HepG2 (cell line): Measurements from ENCODE around the gene ATP13A3. TPM values are rescaled to one million over a fixed set of nuclear protein-coding genes. Genes with fewer than 3 reads are reported as not detected.

Experiments
- ATAC-seq: fragments of 200-7000 bp; cut with Tn5 transposase; 3 replicates; pipeline ENCODE4 v1.9.1; 2020; ENCODE audit warnings: mild to moderate bottlenecking, moderate library complexity
- BruUV-seq: library from RNA; stranded (reverse); fragments of 400-500 nt; replicated peaks from 2 replicates; lab custom pipeline; 2021; lab: Mats Ljungman, UMichigan
- CTCF ChIA-PET: fragments of 300-600 bp; formaldehyde crosslinking; extraction: SDS; loops from one replicate; lab custom pipeline; 2021; ENCODE audit warnings: low total read pairs, inconsistent platforms, low intra/inter-chr PET ratio; lab: Yijun Ruan, JAX
- POLR2A ChIA-PET: fragments of 350-600 bp; sonication (Branson Sonifier 250); formaldehyde crosslinking; loops from one replicate; lab custom pipeline; 2020; ENCODE audit warnings: antibody characterized with exemption, inconsistent platforms; lab: Yijun Ruan, JAX
- DNase-seq: peaks from one replicate; pipeline ENCODE4 v3.0.0-alpha.2; 2015; ENCODE audit warnings: low spot score
- FAIRE-seq: peaks from 3 replicates; lab custom pipeline; 2011; peaks lifted over from hg19 to GRCh38; lab: Jason Lieb, UNC
- H2AFZ ChIP-seq: one replicate; pipeline ENCODE4 v1.6.1; 2011; ENCODE audit warnings: low read length, inconsistent platforms
- H3K27ac ChIP-seq: fragments of 300-600 bp; 3 replicates; pipeline ENCODE4 v1.8.0; 2011; ENCODE audit warnings: mixed run types, mild to moderate bottlenecking, mixed read lengths, low read length, inconsistent platforms; ENCODE audit not compliant: insufficient read depth; ENCODE audit errors: extremely low read length
- H3K27me3 ChIP-seq, 2 experiments: fragments of 200-600 bp in 1 of 2; 2 replicates in 1 of 2; 3 replicates in 1 of 2; pipeline versions ENCODE4 v1.6.0 to v1.8.0; 2011; ENCODE audit warnings: low read length in 2 of 2, mild to moderate bottlenecking in 2 of 2, moderate library complexity in 2 of 2, inconsistent platforms in 1 of 2; ENCODE audit not compliant: insufficient read depth in 2 of 2, control insufficient read depth in 1 of 2
- H3K36me3 ChIP-seq, 2 experiments: fragments of 200-600 bp in 1 of 2; replicated peaks in 1 of 2; 2 replicates in 1 of 2; 3 replicates in 1 of 2; pipeline versions ENCODE4 v1.5.1 to v1.8.0; 2011; ENCODE audit warnings: low read length in 2 of 2, inconsistent platforms in 1 of 2; ENCODE audit not compliant: insufficient read depth in 2 of 2, control insufficient read depth in 1 of 2
- H3K4me1 ChIP-seq: 2 replicates; pipeline ENCODE4 v1.5.1; 2012; ENCODE audit warnings: low read length, inconsistent platforms; ENCODE audit not compliant: insufficient read depth
- H3K4me2 ChIP-seq: 2 replicates; pipeline ENCODE4 v1.6.0; 2011; ENCODE audit warnings: low read depth, low read length, inconsistent platforms
- H3K4me3 ChIP-seq, 3 experiments: fragments of 200-600 bp in 1 of 3; sonication (generic), shearing (Covaris generic) in 1 of 3; replicated peaks in 1 of 3; 2 replicates each; pipeline ENCODE4 v1.5.1; 2011 to 2016; ENCODE audit warnings: low read length in 3 of 3, inconsistent platforms in 2 of 3, low read depth in 2 of 3, mild to moderate bottlenecking in 2 of 3, control low read depth in 1 of 3, mixed read lengths in 1 of 3; ENCODE audit not compliant: insufficient read depth in 1 of 3
- H3K79me2 ChIP-seq: one replicate; pipeline ENCODE4 v1.6.1; 2011; ENCODE audit warnings: low read length, inconsistent platforms; ENCODE audit not compliant: insufficient read depth
- H3K9ac ChIP-seq: 2 replicates; pipeline ENCODE4 v1.6.0; 2011; ENCODE audit warnings: mild to moderate bottlenecking, low read depth, low read length, inconsistent platforms; ENCODE audit not compliant: insufficient read depth
- H3K9me3 ChIP-seq: 2 replicates; pipeline ENCODE4 v1.5.1; 2012; ENCODE audit warnings: mild to moderate bottlenecking, low read length
- H4K20me1 ChIP-seq: 2 replicates; pipeline ENCODE4 v1.6.0; 2011; ENCODE audit warnings: inconsistent platforms, mild to moderate bottlenecking, low read length, moderate library complexity; ENCODE audit not compliant: insufficient read depth
- NR1H2 ChIP-seq: sonication (generic); formaldehyde crosslinking; IDR thresholded peaks from 2 replicates; pipeline ENCODE4 v1.8.1; 2022; ENCODE audit warnings: low read depth, missing genetic modification reagents, borderline replicate concordance
- PHF5A ChIP-seq: IDR thresholded peaks from one replicate; pipeline ENCODE4 v1.6.1; 2018; ENCODE audit warnings: low read depth, missing genetic modification reagents; ENCODE audit not compliant: unreplicated experiment
- SCMH1 ChIP-seq: sonication (generic); formaldehyde crosslinking; IDR thresholded peaks from 2 replicates; pipeline ENCODE4 v1.9.0; 2021; ENCODE audit warnings: missing genetic modification reagents, mild to moderate bottlenecking, borderline replicate concordance
- ZC3H13 ChIP-seq: sonication (generic); formaldehyde crosslinking; IDR thresholded peaks from 2 replicates; pipeline ENCODE4 v1.8.1; 2023; ENCODE audit warnings: mild to moderate bottlenecking, missing genetic modification reagents, moderate library complexity
- ZNF337 ChIP-seq: sonication (generic); formaldehyde crosslinking; IDR thresholded peaks from 2 replicates; pipeline ENCODE4 v1.5.1; 2020; ENCODE audit warnings: missing genetic modification reagents, low read depth, mild to moderate bottlenecking, borderline replicate concordance
- WGBS: methylation state at CpG from one replicate; pipeline ENCODE4 v1.1.6; 2017; ENCODE audit warnings: low lambda C conversion rate; 5-methylcytosine and 5-hydroxymethylcytosine counted together
- in situ Hi-C: cut with HindIII; loops from 2 replicates; pipeline ENCODE4 v1.10.0; 2017; ENCODE audit warnings: low pct_unique_long_range_greater_than_20kb; ENCODE audit not compliant: extremely low pct_ligation_motif_present
- intact Hi-C: fragments of 100-400 bp; cut with micrococcal nuclease; formaldehyde crosslinking; loops from one replicate; pipeline ENCODE4 v1.10.0; 2022; ENCODE audit not compliant: unreplicated experiment
- polyA plus RNA-seq, 8 experiments: library from polyadenylated mRNA; depleted of rRNA in 3 of 8; stranded (reverse) in 7 of 8; unstranded in 1 of 8; fragments of >200 nt; fragmentation: Illumina TruSeq in 4 of 8; extraction: Trizol in 4 of 8; gene quantifications; 2 replicates each; pipeline versions ENCODE4 v1.2.1 to v1.2.3, GENCODE V29; 2011 to 2016; ENCODE audit warnings: low read depth in 4 of 8, missing spikeins in 1 of 8, mixed read lengths in 1 of 8; ENCODE audit not compliant: insufficient read depth in 1 of 8
- total RNA-seq, 5 experiments: library from RNA; depleted of rRNA; stranded (reverse); fragments of >200 nt; fragmentation: Illumina TruSeq; extraction: Trizol; gene quantifications; 2 replicates each; pipeline ENCODE4 v1.2.3, GENCODE V29; 2016; ENCODE audit warnings: low read depth in 1 of 5
- TF ChIP-seq, protein P1 (sequence below): sonication (generic); formaldehyde crosslinking; IDR thresholded peaks from 2 replicates; pipeline ENCODE4 v1.4.0; 2020; ENCODE audit warnings: missing genetic modification reagents

The ATP13A3 gene
- total and polyA plus RNA-seq, 2 of the 13 experiments (the other 11 are each of a cell fraction or from before 2014, with no cell fraction given), result 44.9 to 80.8 TPM

DNA sequence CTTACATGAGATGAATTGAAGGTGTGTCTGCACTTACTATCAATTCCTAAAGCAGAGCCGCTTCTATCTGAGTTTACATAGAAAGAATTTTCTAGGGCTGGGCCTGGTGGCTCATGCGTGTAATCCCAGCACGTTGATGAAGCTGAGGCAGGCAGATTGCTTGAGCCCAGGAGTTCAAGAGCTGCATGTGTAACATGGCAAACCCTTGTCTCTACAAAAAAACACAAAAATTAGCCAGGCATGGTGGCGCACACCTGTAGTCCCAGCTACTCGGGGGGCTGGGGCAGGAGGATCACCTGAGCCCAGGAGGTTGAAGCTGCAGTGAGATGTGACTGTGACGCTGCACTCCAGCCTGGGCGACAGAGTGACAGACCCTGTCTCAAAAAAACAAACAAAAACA, 18.1 kb upstream of the ATP13A3 start (continued):
- TF ChIP-seq, protein P1, sequence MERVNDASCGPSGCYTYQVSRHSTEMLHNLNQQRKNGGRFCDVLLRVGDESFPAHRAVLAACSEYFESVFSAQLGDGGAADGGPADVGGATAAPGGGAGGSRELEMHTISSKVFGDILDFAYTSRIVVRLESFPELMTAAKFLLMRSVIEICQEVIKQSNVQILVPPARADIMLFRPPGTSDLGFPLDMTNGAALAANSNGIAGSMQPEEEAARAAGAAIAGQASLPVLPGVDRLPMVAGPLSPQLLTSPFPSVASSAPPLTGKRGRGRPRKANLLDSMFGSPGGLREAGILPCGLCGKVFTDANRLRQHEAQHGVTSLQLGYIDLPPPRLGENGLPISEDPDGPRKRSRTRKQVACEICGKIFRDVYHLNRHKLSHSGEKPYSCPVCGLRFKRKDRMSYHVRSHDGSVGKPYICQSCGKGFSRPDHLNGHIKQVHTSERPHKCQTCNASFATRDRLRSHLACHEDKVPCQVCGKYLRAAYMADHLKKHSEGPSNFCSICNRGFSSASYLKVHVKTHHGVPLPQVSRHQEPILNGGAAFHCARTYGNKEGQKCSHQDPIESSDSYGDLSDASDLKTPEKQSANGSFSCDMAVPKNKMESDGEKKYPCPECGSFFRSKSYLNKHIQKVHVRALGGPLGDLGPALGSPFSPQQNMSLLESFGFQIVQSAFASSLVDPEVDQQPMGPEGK (CRISPR knock-in tag), result no peak
- no peak for TF ChIP-seq SCMH1 (CRISPR knock-in tag)

DNA sequence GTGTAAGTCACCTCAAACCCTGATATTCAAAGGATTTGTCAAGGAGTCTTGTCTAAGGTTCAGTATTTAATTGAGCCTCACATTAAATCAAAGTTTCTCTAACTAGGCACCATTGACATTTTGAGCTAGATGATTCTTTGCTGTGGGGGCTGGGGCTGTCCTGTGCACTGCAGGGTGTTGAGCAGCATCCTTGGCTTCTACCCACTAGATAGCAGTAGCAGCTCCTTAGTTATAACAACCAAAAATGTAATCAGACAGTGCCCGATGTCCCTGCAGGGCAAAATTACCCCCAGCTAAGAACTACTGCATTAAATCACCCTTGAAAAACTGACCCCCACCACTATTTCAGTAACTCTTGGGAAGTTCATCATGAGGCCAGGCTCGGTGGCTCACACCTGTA, 17.3 kb upstream of the ATP13A3 start:
- Histone ChIP-seq H3K9me3 (no peaks in the 10 kb centered on the region), H3K27me3 (no peaks in the 10 kb centered on the region), H3K9ac (no peak overlapping the region), H3K4me3 (no peak overlapping the region), H3K79me2 (no peaks in the 10 kb centered on the region), H3K4me1 (peaks cover 39% of the 10 kb centered on the region), H3K4me2 (no peak overlapping the region), H2AFZ (no peak overlapping the region), H4K20me1 (no peaks in the 10 kb centered on the region), H3K27ac (no peak overlapping the region), H3K36me3 (no peaks in the 10 kb centered on the region)
- ATAC-seq (no peak), DNase-seq (no peak), FAIRE-seq (no peak)
- no TSS peak for BruUV-seq
- ChIA-PET CTCF (no interaction called here), POLR2A (no interaction called here)
- in situ Hi-C loops, result no loop called here
- WGBS, result 100% methylated on average over 1 of the region's 2 CpGs
- no peak for TF ChIP-seq ZC3H13 (CRISPR knock-in tag)
- TF ChIP-seq NR1H2 (CRISPR knock-in tag), result no peak
- TF ChIP-seq ZNF337, result no peak
- no peak for TF ChIP-seq PHF5A (CRISPR knock-in tag)
- intact Hi-C loops, result no loop called here
